Measurements from ENCODE around the gene ABHD12B. TPM values are rescaled to one million over a fixed set of nuclear protein-coding genes. Genes with fewer than 3 reads are reported as not detected.

The ABHD12B gene
- total RNA-seq, 6 donors from 2014 or later, result 0.26 to 7.6 (median 0.44) TPM; not detected in 3

DNA sequence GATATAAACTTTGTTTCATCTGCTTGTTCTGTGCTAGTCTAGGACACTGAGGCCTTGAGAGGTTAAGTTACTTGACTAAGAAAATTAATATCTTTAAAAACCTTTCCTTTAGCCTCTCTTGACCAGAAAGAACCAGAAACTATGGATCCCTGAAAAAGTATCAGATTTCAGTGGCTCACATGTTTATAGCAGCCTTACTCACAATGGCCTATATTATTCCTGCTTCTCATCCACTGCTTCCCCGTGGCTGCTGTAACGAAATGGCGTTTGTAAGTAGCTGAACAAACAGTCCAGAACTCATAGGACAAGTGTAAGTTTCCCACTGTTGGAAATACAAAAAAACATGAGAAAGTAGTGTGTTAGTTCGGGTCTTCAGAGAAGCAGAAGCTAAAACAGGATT is 75.6 kb downstream of the ABHD12B start:
- Histone ChIP-seq H3K4me3 (no peak overlapping the region), H3K9me3 (no peaks in the 10 kb centered on the region), H3K36me3 (no peaks in the 10 kb centered on the region), H3K27ac (no peak overlapping the region), H3K27me3 (no peaks in the 10 kb centered on the region), H3K4me1 (peaks cover 0 to 14% (median 9%) of the 10 kb centered on the region in 4 donors)
- WGBS, 2 donors, result 70 to 74% methylated on average over 4 of the region's 4 CpGs
- ATAC-seq (ENCODE audit: low FRiP score in 2 of 2) (no peak), DNase-seq (no peak)
- TF ChIP-seq EP300 (IDR thresholded peaks at IDR 0.05) (no peak), POLR2AphosphoS5 (IDR thresholded peaks at IDR 0.05) (no peak), POLR2A (IDR thresholded peaks at IDR 0.05) (no peak)
- TF ChIP-seq, protein P1, sequence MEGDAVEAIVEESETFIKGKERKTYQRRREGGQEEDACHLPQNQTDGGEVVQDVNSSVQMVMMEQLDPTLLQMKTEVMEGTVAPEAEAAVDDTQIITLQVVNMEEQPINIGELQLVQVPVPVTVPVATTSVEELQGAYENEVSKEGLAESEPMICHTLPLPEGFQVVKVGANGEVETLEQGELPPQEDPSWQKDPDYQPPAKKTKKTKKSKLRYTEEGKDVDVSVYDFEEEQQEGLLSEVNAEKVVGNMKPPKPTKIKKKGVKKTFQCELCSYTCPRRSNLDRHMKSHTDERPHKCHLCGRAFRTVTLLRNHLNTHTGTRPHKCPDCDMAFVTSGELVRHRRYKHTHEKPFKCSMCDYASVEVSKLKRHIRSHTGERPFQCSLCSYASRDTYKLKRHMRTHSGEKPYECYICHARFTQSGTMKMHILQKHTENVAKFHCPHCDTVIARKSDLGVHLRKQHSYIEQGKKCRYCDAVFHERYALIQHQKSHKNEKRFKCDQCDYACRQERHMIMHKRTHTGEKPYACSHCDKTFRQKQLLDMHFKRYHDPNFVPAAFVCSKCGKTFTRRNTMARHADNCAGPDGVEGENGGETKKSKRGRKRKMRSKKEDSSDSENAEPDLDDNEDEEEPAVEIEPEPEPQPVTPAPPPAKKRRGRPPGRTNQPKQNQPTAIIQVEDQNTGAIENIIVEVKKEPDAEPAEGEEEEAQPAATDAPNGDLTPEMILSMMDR (IDR thresholded peaks at IDR 0.05), result no peak

DNA sequence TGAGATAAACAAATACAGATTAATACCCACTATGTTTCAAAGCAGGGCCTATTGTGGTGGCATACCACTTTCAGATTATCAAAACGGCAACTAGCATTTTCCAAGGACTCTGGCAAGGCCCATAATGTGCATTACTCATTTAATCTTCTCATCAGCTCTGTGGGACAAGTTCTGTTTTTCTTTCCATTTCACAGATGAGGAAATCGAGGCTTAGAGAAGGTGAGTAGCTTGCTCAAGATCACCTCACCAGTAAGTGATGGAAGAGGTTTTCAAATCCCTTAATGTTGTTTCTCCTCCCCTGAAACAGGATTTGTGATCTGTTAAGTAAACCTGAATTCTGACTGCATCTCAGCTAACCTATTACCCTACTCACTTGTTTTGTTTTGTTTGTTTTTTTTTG is 76.4 kb downstream of the ABHD12B start:
- no peak for DNase-seq
- ATAC-seq (ENCODE audit: low FRiP score in 2 of 2), result no peak
- H3K27ac ChIP-seq, result no peak overlapping the region
- H3K9me3 ChIP-seq, result no peaks in the 10 kb centered on the region
- peaks cover 0 to 10% (median 7%) of the 10 kb centered on the region in 4 donors for H3K4me1 ChIP-seq
- no peak for TF ChIP-seq POLR2A (IDR thresholded peaks at IDR 0.05)
- TF ChIP-seq POLR2AphosphoS5 (IDR thresholded peaks at IDR 0.05), result no peak
- TF ChIP-seq, protein P1 (IDR thresholded peaks at IDR 0.05), result no peak
- TF ChIP-seq EP300 (IDR thresholded peaks at IDR 0.05), result no peak
- no peaks in the 10 kb centered on the region for H3K36me3 ChIP-seq
- 69 to 87% methylated on average over 2 of the region's 2 CpGs for WGBS, 2 donors
- H3K27me3 ChIP-seq, result no peaks in the 10 kb centered on the region
- H3K4me3 ChIP-seq, result no peak overlapping the region

DNA sequence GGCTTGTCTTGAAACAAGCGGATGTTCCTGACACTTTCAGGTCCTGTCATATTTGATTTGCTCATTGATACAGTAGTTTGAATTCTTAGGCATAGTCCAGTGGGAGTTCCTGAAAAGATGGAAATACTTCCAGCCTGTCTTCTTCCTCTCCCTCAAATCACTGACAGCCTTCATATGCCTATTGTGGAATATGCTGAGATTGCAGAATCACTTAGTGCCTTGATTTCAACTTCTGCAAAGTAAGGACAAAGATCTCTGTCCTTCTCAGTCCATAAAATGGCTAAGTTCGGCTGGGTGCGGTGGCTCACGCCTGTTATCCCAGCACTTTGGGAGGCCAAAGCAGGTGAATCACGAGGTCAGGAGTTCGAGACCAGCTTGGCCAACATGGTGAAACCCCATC is 79.2 kb downstream of the ABHD12B start:
- Histone ChIP-seq H3K36me3 (no peaks in the 10 kb centered on the region), H3K27ac (no peak overlapping the region), H3K27me3 (no peaks in the 10 kb centered on the region), H3K4me1 (peaks cover 4 to 12% (median 9%) of the 10 kb centered on the region in 4 donors), H3K9me3 (no peaks in the 10 kb centered on the region), H3K4me3 (no peak overlapping the region)
- WGBS, 2 donors, result 90 to 97% methylated on average over 6 of the region's 6 CpGs
- DNase-seq, result no peak
- TF ChIP-seq POLR2AphosphoS5 (IDR thresholded peaks at IDR 0.05), result no peak
- no peak for TF ChIP-seq POLR2A (IDR thresholded peaks at IDR 0.05)
- TF ChIP-seq EP300 (IDR thresholded peaks at IDR 0.05), result no peak
- TF ChIP-seq, protein P1 (IDR thresholded peaks at IDR 0.05), result no peak
- no peak for ATAC-seq (ENCODE audit: low FRiP score in 2 of 2)

DNA sequence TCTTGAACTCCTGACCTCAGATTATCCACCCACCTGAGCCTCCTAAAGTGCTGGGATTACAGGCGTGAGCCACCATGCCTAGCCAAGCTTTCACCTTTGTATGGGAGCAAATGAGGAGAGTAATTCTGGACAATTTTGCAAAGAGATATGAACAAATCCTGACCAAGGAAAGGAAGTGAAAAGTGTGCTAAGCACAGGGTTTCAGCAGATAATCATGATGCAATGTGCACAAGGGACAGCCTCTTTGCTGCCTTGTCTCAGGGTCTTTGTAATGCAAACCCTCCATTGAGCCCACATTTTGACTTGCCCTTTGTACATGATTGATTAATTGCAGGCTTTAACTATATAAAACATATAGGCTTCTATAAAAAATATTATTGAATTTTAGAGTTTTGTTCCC is 81.6 kb downstream of the ABHD12B start:
- Histone ChIP-seq H3K4me3 (no peak overlapping the region), H3K27me3 (no peaks in the 10 kb centered on the region), H3K36me3 (no peaks in the 10 kb centered on the region), H3K4me1 (peaks cover 4 to 12% (median 9%) of the 10 kb centered on the region in 4 donors), H3K9me3 (no peaks in the 10 kb centered on the region), H3K27ac (peak overlapping the region in 1 of 4 donors; percentile 35)
- ATAC-seq (ENCODE audit: low FRiP score in 2 of 2) (no peak), DNase-seq (no peak)
- 67 to 89% methylated on average over 1 of the region's 1 CpG for WGBS, 2 donors
- no peak for TF ChIP-seq EP300 (IDR thresholded peaks at IDR 0.05)
- no peak for TF ChIP-seq POLR2A (IDR thresholded peaks at IDR 0.05)
- TF ChIP-seq, protein P1 (IDR thresholded peaks at IDR 0.05), result no peak
- TF ChIP-seq POLR2AphosphoS5 (IDR thresholded peaks at IDR 0.05), result no peak

Small RNA genes within 50 kb of the gene (small RNA-seq; reads per million reads assigned to genes)
- gene RF00593, result 0 reads per million in 4 donors

Other genes with a start within 250 kb of the ABHD12B start
- gene SAV1, start 203.7 kb upstream of the ABHD12B start, total RNA-seq, result 10 to 100 TPM; 29.3 to 63.9 (median 34.3) TPM
- 10 to 100 TPM; 24.8 to 50.3 (median 42.2) TPM for gene NIN, start 40.9 kb upstream of the ABHD12B start, total RNA-seq
- gene PYGL, start 72.4 kb downstream of the ABHD12B start, total RNA-seq, result 10 to 100 TPM; 33.6 to 73.2 (median 55.9) TPM
- 1 to 10 TPM in 2 of 6 donors, under 1 TPM in 4; 0.30 to 3.1 (median 0.78) TPM for gene TRIM9, start 223.1 kb downstream of the ABHD12B start, total RNA-seq